Skeletal muscle tissue (tissue), 4 donors: ENCODE results near the gene PSMB7. TPM values are rescaled to one million over a fixed set of nuclear protein-coding genes. Genes with fewer than 3 reads are reported as not detected.

Experiments used
- H3K27ac ChIP-seq: one replicate; pipeline ENCODE4 v1.7.0; 2013; ENCODE audit warnings: mild to moderate bottlenecking, low read depth, low read length, inconsistent platforms
- H3K27me3 ChIP-seq, 3 donors: one replicate each; pipeline ENCODE4 v1.7.0; 2013; ENCODE audit warnings: low read length in 3 of 3; ENCODE audit not compliant: control insufficient read depth in 3 of 3, insufficient read depth in 3 of 3
- H3K36me3 ChIP-seq, 3 donors: one replicate each; pipeline ENCODE4 v1.7.0; 2013; ENCODE audit warnings: low read length in 3 of 3; ENCODE audit not compliant: control insufficient read depth in 3 of 3, insufficient read depth in 3 of 3
- H3K4me1 ChIP-seq, 3 donors: one replicate each; pipeline ENCODE4 v1.7.0; 2013; ENCODE audit warnings: low read length in 3 of 3, mild to moderate bottlenecking in 3 of 3; ENCODE audit not compliant: control insufficient read depth in 3 of 3, insufficient read depth in 3 of 3
- H3K4me3 ChIP-seq, 3 donors: one replicate each; pipeline ENCODE4 v1.7.0; 2013; ENCODE audit warnings: low read length in 3 of 3
- H3K9ac ChIP-seq, 3 donors: one replicate each; pipeline ENCODE4 v1.7.0; 2013; ENCODE audit warnings: low read length in 3 of 3, mild to moderate bottlenecking in 3 of 3, moderate library complexity in 2 of 3, low read depth in 1 of 3
- H3K9me3 ChIP-seq, 3 donors: one replicate each; pipeline ENCODE4 v1.7.0; 2013; ENCODE audit warnings: low read length in 3 of 3; ENCODE audit not compliant: control insufficient read depth in 3 of 3
- total RNA-seq: library from RNA; depleted of rRNA; stranded (reverse); fragments of >200 nt; gene quantifications from one replicate; pipeline ENCODE4 v1.2.3, GENCODE V29; 2014
- donor health status: Osteomylitis.

The PSMB7 gene
- total RNA-seq = 215 TPM

DNA sequence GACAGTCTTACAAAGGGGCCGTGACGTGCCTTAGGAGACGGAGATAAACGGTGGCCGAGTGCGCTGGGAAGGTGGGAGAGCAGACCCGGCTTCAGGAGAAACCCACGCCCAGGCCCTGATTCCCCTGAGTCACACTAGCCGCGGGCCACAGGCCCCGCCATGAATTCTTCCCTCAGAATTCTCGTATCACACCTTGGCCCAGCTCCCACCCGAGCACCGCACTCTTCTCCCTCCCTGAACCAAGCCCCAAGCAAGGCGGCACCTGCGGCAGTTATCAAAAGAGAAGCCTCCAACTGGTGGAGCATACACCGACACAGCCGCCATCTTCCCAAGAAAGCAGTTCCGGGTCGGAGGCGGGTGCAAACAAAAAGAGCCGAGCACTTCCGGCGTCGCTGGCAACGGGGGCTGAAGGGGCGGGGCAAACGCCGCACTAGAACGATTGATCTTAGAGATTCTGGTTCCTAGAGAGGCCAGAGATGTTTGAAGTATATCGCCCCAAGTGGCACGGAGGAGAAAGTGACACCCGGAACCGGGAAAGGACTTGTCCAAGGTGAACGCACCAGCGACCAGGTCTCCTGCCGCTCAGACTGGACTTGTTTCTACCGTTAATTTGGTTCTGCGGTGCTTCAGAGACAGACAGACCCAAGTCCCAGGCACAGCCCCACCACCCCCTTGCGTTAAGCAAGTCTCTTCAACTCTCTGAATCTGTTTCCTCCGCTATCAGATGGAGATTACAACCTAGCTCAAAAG lies at the start of gene PSMB7:
TSS of gene PSMB7 (minus strand) at position 341 of the 750 bp plus-strand sequence. CDS start at position 324, 17 bp downstream.
- peak within 1 kb of the TSS; percentile 88 for H3K27ac ChIP-seq
- H3K27me3 ChIP-seq = no peaks in the 10 kb centered on the region
- peaks cover 0 to 4% (median 0%) of the 10 kb centered on the region in 3 donors for H3K9me3 ChIP-seq
- peak within 1 kb of the TSS; percentile 88 to 98 (median 91) for H3K9ac ChIP-seq
- H3K4me1 ChIP-seq = peaks cover 10 to 14% (median 11%) of the 10 kb centered on the region in 3 donors
- peaks cover 31 to 38% (median 34%) of the 10 kb centered on the region in 3 donors for H3K36me3 ChIP-seq
- peak within 1 kb of the TSS; percentile 84 to 100 (median 99) for H3K4me3 ChIP-seq

DNA sequence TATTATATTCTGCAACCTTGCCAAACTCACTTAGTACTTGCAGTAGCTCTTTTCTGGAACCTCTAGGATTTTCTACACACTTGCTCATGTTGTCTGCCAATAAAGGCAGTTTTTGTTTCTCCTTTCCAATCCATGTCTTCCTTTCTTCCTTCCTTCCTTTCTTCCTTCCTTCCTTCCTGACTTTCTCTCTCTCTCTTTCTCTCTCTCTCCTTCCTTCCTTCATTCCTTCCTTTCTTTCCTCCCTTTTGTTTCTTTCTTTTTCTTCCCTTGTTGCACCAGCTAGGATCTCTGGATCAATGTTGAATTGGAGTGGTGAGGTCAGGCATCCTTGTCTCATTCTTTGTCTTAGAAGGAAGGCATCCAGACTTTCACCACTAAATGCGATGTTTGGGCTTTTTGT lies 47.5 kb upstream of the PSMB7 start:
- H3K27me3 ChIP-seq = peaks cover 9 to 11% (median 10%) of the 10 kb centered on the region in 3 donors
- no peak overlapping the region for H3K4me3 ChIP-seq
- H3K27ac ChIP-seq = no peak overlapping the region
- H3K36me3 ChIP-seq = no peaks in the 10 kb centered on the region
- no peak overlapping the region for H3K9ac ChIP-seq
- no peaks in the 10 kb centered on the region for H3K9me3 ChIP-seq
- no peaks in the 10 kb centered on the region for H3K4me1 ChIP-seq

DNA sequence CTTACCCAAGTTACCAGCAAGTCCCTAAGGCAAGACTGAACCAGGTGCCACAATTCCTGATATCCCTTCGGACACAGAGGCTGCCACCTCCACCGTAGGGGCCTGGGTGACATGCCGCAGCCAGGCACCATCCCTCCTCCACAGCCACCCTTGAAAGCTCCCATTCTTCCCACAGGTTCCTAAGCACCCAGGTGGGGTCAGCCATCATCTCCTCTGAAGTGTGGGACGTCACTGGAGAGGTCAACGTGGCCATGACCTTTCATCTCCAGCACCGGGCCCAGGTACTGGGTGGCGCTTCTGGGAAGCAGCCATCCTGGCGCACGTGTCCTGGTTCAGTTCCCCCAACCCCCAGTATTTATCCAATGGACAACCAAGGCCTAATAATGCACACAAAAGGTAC lies 43.2 kb upstream of the PSMB7 start:
- Histone ChIP-seq H3K4me3 (no peak overlapping the region), H3K9me3 (no peaks in the 10 kb centered on the region), H3K27me3 (peaks cover 5 to 12% (median 8%) of the 10 kb centered on the region in 3 donors), H3K4me1 (no peaks in the 10 kb centered on the region), H3K9ac (no peak overlapping the region), H3K36me3 (no peaks in the 10 kb centered on the region), H3K27ac (no peak overlapping the region)

DNA sequence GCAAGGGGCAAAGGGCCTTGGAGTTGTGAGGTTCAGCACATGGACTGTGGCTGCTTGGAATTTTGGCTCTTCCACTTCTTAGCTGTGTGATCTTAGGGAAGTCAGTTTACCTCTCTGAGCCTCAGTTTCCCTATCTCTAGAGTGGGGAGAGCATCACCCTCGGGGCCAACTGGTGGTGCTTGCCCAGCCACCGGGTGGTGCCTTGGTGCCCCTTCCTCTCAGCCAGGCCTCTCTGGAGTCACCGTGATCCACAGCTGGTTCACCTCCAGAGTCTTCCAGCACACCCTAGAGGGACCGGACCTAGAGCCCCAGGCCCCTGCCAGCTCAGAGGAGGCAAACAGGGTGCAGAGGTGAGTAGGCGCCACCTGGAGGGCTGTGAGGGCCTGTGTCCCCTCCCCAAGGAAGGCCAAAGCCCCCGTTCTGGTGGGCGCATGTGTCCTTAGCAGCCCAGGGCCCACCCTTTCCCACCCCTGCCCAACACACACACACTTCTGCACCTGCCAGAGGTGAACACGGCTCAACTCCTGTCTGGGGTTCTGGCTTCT lies 42.7 kb upstream of the PSMB7 start:
- peaks cover 8 to 17% (median 13%) of the 10 kb centered on the region in 3 donors for H3K27me3 ChIP-seq
- H3K27ac ChIP-seq = no peak overlapping the region
- H3K36me3 ChIP-seq = no peaks in the 10 kb centered on the region
- H3K9ac ChIP-seq = no peak overlapping the region
- no peak overlapping the region for H3K4me3 ChIP-seq
- H3K4me1 ChIP-seq = no peaks in the 10 kb centered on the region
- no peaks in the 10 kb centered on the region for H3K9me3 ChIP-seq

DNA sequence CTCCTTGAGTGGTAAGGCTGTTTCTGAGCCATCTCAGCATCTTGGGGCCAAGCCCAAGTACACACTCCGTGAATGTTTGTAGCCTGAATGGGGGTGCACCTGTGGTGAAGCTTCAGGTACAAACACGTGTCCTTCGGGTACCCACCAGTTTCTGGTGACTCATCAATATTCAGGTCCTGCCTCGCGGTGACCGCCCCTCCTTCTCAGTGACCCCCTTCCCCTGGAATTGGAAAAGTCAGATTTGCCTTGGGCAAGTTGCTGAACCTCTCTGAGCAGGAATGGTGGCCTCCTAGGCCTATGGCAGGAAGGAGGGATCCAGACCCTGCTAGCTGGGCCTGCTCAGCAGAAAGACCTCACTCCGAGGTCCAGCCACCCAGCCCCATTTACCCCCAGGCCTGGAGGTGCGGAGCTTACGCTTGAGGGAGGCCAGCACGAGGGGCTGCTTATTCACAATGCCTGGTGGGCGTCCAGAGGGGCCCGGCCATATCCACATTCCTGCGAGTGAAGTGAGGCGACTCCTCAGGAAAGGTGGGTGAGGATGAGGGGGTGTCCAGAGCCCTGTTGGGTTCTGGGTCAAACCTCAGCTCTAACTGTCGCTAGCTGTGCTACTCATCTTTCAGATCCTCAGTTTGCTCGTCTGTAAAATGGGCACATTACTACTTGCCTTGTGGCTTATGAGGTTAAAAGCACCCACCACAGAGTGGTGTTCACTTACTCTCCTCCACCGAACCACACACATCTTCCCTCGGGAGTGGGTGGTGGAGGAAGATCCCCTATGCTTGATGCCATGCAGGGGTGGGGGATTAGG lies 42.0 kb upstream of the PSMB7 start:
- Histone ChIP-seq H3K4me1 (no peaks in the 10 kb centered on the region), H3K36me3 (no peaks in the 10 kb centered on the region), H3K9me3 (no peaks in the 10 kb centered on the region), H3K4me3 (no peak overlapping the region), H3K27me3 (peaks cover 15 to 24% (median 19%) of the 10 kb centered on the region in 3 donors), H3K27ac (no peak overlapping the region), H3K9ac (no peak overlapping the region)

DNA sequence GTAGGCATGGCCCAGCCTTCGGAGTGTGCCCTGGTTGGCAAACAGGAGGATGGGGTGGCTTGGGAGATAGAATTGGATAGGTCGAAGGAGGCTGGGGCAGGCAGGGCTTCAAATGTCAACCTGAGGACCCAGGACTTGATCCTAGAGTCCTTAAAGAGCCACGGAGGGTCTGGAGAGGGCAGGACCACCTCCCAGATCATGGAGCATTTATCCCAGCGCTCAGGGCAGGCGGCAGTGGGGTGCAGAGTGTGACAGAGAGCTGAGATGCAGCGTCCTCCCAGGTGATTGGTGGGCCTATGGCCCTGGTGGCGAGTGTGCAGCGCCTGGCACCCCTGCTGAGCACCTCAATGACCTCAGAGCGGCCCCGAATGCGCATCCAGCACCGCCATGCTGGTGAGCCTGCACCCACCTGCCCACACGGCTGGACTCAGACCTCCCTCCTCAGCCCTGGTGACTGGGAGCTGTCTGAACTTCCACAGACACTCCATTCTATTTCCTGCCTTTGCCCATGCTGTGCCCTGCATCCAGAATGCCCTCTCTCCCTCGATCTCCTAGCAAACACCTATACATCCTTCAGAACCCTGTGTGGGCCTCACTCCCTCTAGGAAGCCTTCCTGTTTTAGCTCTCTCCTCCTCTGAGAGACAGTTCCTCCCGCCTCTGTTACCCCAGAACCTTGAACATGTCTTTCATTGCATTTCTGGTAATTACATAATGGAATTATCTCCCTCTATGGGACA lies 41.3 kb upstream of the PSMB7 start:
- Histone ChIP-seq H3K9ac (no peak overlapping the region), H3K27ac (no peak overlapping the region), H3K36me3 (no peaks in the 10 kb centered on the region), H3K4me3 (no peak overlapping the region), H3K27me3 (peaks cover 21 to 31% (median 26%) of the 10 kb centered on the region in 3 donors), H3K9me3 (no peaks in the 10 kb centered on the region), H3K4me1 (no peaks in the 10 kb centered on the region)

DNA sequence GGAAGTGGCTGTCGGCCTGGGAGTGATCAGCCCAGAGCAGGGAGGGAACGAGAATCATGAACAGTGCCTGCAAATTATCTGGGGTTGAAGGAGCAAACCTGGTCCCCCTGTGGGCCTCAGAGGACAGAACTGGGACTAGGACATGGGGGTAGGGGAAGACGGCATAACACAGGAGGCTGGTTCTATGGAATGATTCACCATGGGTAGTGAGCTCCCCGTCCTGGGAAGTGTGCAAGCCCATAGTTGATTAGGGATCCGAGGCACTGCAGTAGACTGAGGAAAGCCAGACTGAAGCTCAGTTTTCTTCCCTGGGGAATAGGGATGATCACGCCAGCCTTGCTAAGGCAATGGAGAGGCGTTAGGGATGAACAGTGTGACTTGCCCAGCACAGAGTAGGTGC lies 40.6 kb upstream of the PSMB7 start:
- H3K27me3 ChIP-seq = peaks cover 28 to 38% (median 33%) of the 10 kb centered on the region in 3 donors
- no peak overlapping the region for H3K4me3 ChIP-seq

DNA sequence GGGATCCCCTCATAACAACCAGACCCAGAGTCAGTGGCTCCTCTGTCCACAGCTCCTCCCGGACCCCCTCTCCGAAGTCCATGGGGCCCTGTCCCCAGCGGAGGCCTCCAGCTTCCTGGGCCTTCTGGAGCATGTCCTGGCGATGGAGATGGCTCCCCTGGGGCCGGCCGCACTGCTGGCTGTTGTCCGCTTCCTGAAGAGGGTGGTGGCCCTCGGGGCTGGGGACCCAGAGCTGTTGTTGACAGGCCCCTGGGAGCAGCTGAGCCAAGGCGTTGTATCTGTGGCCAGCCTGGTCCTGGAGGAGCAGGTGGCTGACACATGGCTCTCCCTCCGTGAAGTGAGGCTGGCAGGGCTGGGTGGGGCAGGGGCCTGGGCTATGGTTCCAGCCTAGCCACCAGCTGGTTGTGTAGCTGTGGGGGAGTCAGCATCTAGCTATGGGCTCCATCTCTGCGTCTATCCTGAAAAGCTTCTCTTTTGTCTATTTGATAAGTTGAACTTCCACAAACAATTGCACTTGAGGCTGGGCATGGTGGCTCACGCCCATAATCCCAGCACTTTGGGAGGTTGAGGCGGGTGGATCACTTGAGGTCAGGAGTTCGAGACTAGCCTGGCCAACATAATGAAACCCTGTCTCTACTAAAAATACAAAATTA lies 39.7 kb upstream of the PSMB7 start:
- no peaks in the 10 kb centered on the region for H3K9me3 ChIP-seq
- H3K27ac ChIP-seq = no peak overlapping the region
- no peak overlapping the region for H3K4me3 ChIP-seq
- H3K9ac ChIP-seq = no peak overlapping the region
- peaks cover 35 to 45% (median 40%) of the 10 kb centered on the region in 3 donors for H3K27me3 ChIP-seq
- H3K36me3 ChIP-seq = no peaks in the 10 kb centered on the region
- H3K4me1 ChIP-seq = peaks cover 0 to 5% (median 3%) of the 10 kb centered on the region in 3 donors

More for the DNA sequence above, 40.6 kb upstream of the PSMB7 start:
- Histone ChIP-seq H3K27ac (no peak overlapping the region), H3K9me3 (no peaks in the 10 kb centered on the region), H3K36me3 (no peaks in the 10 kb centered on the region), H3K9ac (no peak overlapping the region), H3K4me1 (no peaks in the 10 kb centered on the region)

DNA sequence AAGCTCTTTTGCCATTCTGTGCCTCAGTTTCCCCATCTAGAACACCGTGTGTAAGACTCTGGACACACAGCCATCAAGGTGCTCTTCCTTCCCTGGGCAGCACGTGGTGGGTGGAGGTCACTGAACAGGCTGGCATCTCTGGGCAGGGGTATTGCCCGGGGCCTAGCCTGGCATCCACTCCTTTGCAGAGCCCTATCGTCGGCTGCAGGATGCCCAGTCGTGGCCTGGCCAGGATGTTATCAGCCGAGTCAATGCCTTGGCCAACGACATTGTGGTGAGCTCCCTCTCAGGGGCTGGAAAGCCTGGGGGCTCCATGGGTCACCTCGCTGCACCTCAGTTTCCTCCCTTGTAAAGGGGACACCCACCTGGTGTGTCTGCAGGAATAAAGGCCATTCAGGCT lies 39.1 kb upstream of the PSMB7 start:
- peaks cover 37 to 51% (median 44%) of the 10 kb centered on the region in 3 donors for H3K27me3 ChIP-seq

More for the DNA sequence above, 39.1 kb upstream of the PSMB7 start:
- Histone ChIP-seq H3K4me3 (no peak overlapping the region), H3K9ac (no peak overlapping the region), H3K27ac (no peak overlapping the region), H3K36me3 (no peaks in the 10 kb centered on the region), H3K9me3 (no peaks in the 10 kb centered on the region), H3K4me1 (peaks cover 0 to 5% (median 3%) of the 10 kb centered on the region in 3 donors)
